ENCODE results near the gene PPM1H. TPM values are rescaled to one million over a fixed set of nuclear protein-coding genes. Genes with fewer than 3 reads are reported as not detected.
"Not testable (repeated sequence)": the region's sequence is repeated elsewhere in the genome, so short reads cannot be mapped to it uniquely, and the experiment has no call there.

Gene PPM1H
- total RNA-seq, 4 donors from 2014 or later: 0.83 to 3.0 (median 2.3) TPM

DNA sequence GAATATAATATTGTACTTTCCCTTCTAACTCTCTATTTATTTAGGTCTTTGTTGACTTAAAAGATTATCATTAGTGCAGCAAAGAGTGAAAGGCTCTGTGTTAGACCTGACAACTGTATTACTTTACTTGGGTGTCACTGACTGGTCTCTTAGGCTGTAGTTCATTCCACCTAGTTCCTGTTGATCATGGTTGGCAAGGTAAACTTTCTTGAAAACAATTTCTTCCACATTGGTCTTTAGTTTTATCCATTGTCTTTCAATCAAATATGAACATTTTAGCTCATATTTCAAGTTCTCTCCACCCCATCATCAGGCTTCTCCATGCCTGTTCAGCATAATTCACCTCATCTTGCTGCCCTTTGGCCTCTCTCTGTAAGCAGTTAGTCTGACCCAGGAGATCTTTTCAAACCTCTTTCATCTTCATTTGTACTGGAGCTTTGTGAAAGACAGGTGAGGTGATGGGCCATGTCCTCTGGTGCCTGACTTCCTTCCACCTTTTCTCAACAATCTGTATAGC lies 32.1 kb upstream of the PPM1H start:
- no peaks in the 10 kb centered on the region for H3K9me3 ChIP-seq
- no peak overlapping the region for H3K4me3 ChIP-seq
- intact Hi-C loops (cut with DNase I): no loop called here

DNA sequence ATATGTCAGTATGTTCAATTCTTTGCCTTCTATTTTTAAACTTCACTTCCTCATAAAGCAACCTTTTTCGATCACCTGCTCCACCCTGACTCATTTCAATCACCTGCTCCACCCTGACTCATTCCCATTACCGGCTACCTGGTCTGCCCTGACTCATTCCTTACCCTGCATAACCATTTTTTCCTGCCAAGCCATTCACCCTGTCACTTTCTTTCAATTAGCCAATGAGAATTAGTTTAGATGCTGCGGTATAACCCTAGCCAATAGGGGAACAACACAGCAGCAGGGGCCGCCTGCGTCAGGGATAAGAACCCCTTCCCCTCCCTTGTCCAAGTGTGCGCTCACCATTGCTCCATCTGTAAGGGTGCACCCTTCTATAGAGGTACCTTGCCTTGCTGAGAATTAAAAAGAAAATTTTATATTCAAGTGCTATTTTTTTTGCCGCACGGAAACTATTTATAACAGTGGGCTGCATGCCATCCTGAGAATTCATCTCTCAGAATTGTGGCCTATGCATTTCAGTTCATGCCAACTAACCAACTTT lies 31.6 kb upstream of the PPM1H start:
- H3K27ac ChIP-seq (replicated peaks in 1 of 4); H3K36me3 ChIP-seq; DNase-seq (ENCODE audit: extremely low spot score); H3K9me3 ChIP-seq; H3K4me1 ChIP-seq; intact Hi-C loops (cut with DNase I); H3K4me3 ChIP-seq; H3K27me3 ChIP-seq: not testable (repeated sequence)
- 89% methylated on average over 8 of the region's 8 CpGs for WGBS

More for the DNA sequence above, 32.1 kb upstream of the PPM1H start:
- Histone ChIP-seq H3K36me3 (no peaks in the 10 kb centered on the region), H3K27ac (replicated peaks in 1 of 4) (no peak overlapping the region), H3K4me1 (no peaks in the 10 kb centered on the region), H3K27me3 (no peaks in the 10 kb centered on the region)
- no peak for TF ChIP-seq POLR2AphosphoS5 (IDR thresholded peaks at IDR 0.05)
- TF ChIP-seq, protein P1, sequence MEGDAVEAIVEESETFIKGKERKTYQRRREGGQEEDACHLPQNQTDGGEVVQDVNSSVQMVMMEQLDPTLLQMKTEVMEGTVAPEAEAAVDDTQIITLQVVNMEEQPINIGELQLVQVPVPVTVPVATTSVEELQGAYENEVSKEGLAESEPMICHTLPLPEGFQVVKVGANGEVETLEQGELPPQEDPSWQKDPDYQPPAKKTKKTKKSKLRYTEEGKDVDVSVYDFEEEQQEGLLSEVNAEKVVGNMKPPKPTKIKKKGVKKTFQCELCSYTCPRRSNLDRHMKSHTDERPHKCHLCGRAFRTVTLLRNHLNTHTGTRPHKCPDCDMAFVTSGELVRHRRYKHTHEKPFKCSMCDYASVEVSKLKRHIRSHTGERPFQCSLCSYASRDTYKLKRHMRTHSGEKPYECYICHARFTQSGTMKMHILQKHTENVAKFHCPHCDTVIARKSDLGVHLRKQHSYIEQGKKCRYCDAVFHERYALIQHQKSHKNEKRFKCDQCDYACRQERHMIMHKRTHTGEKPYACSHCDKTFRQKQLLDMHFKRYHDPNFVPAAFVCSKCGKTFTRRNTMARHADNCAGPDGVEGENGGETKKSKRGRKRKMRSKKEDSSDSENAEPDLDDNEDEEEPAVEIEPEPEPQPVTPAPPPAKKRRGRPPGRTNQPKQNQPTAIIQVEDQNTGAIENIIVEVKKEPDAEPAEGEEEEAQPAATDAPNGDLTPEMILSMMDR (IDR thresholded peaks at IDR 0.05): no peak
- no peak for TF ChIP-seq EP300 (IDR thresholded peaks at IDR 0.05)
- no peak for TF ChIP-seq POLR2A (IDR thresholded peaks at IDR 0.05; ENCODE audit: low read depth)
- DNase-seq (ENCODE audit: extremely low spot score): no peak

DNA sequence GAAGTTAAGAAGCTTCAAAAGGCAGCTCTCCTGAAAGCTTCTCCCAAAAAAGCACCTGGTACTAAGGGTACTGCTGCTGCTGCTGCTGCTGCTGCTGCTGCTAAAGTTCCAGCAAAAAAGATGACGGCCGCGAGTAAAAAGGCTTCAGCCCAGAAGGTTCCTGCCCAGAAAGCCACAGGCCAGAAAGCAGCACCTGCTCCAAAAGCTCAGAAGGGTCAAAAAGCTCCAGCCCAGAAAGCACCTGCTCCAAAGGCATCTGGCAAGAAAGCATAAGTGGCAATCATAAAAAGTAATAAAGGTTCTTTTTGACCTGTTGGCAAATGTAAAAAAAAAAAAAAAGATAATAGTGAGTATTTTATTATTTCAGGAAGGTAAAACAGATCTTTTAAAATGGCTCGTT lies 30.8 kb upstream of the PPM1H start:
- H3K4me1 ChIP-seq; H3K36me3 ChIP-seq; H3K9me3 ChIP-seq; H3K27ac ChIP-seq (replicated peaks in 1 of 4); intact Hi-C loops (cut with DNase I); DNase-seq (ENCODE audit: extremely low spot score); H3K27me3 ChIP-seq; H3K4me3 ChIP-seq: not testable (repeated sequence)
- 75% methylated on average over 4 of the region's 4 CpGs for WGBS

DNA sequence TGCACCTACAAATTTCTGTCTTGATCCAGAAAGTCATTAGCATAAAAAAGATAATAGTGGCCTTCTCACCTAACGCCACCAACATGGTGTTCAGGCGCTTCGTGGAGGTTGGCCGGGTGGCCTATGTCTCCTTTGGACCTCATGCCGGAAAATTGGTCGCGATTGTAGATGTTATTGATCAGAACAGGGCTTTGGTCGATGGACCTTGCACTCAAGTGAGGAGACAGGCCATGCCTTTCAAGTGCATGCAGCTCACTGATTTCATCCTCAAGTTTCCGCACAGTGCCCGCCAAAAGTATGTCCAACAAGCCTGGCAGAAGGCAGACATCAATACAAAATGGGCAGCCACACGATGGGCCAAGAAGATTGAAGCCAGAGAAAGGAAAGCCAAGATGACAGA lies 30.3 kb upstream of the PPM1H start:
- H3K27me3 ChIP-seq; H3K4me1 ChIP-seq; intact Hi-C loops (cut with DNase I); H3K27ac ChIP-seq (replicated peaks in 1 of 4); DNase-seq (ENCODE audit: extremely low spot score); H3K4me3 ChIP-seq; H3K36me3 ChIP-seq; H3K9me3 ChIP-seq: not testable (repeated sequence)
- 86% methylated on average over 11 of the region's 11 CpGs for WGBS

DNA sequence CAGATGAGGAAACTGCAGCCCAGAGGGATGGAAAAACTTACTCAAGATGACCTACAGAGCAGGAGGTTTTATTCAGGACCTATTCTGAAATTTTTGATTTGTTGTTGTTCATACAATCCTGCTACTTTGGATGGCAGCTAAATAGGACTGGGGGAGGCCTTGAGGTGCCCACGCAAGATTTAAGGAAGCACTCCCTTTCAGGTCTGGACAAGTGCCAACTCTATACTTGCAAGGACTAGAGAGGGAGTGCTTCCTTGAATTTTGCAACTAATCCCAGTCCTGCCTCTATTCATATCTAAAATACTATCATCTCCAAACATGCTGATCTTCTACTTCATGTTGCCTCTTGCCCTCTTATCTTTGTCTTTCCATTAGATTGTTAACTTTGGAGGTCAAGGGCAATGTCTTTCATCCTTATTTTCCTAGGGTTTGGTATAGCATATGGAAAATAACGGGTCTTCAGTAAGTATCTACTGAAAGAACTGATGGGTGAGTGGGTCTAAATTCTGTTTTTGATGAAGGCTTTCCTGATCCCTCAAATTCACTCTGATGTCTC lies 28.6 kb upstream of the PPM1H start:
- no peak for DNase-seq (ENCODE audit: extremely low spot score)
- H3K27me3 ChIP-seq: no peaks in the 10 kb centered on the region
- WGBS: 81% methylated on average over 2 of the region's 2 CpGs
- H3K9me3 ChIP-seq: no peaks in the 10 kb centered on the region
- no peak overlapping the region for H3K4me3 ChIP-seq
- H3K27ac ChIP-seq (replicated peaks in 1 of 4): no peak overlapping the region
- intact Hi-C loops (cut with DNase I): no loop called here
- no peaks in the 10 kb centered on the region for H3K4me1 ChIP-seq
- TF ChIP-seq EP300 (IDR thresholded peaks at IDR 0.05) (no peak), POLR2A (IDR thresholded peaks at IDR 0.05; ENCODE audit: low read depth) (no peak), POLR2AphosphoS5 (IDR thresholded peaks at IDR 0.05) (no peak)
- TF ChIP-seq, protein P1 (IDR thresholded peaks at IDR 0.05): no peak
- H3K36me3 ChIP-seq: no peaks in the 10 kb centered on the region

DNA sequence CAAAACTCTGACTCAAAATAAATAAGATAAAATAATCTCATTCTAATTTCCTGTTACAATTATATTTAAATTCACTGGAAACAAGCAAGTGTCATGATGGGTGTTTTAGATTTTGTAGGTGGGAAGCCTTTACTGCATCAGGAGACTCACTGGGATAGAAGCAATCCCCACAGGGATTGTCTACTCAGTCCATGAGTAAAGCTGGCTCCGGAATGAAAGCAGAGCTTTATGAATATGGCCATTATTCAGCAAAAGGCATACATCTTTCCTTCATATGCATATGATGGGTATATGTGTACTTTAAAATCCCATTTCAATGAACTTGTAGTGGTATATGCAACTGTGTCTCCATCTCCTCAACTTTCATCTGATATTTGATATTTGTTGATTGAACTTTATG lies 25.4 kb upstream of the PPM1H start:
- no peaks in the 10 kb centered on the region for H3K36me3 ChIP-seq
- no peak overlapping the region for H3K27ac ChIP-seq (replicated peaks in 1 of 4)
- H3K27me3 ChIP-seq: no peaks in the 10 kb centered on the region
- no peak overlapping the region for H3K4me3 ChIP-seq
- no peaks in the 10 kb centered on the region for H3K4me1 ChIP-seq
- WGBS: 63% methylated on average over 1 of the region's 1 CpG
- TF ChIP-seq, protein P1 (IDR thresholded peaks at IDR 0.05): no peak
- TF ChIP-seq POLR2A (IDR thresholded peaks at IDR 0.05; ENCODE audit: low read depth): no peak
- TF ChIP-seq POLR2AphosphoS5 (IDR thresholded peaks at IDR 0.05): no peak
- no peak for TF ChIP-seq EP300 (IDR thresholded peaks at IDR 0.05)
- intact Hi-C loops (cut with DNase I): no loop called here
- no peaks in the 10 kb centered on the region for H3K9me3 ChIP-seq
- no peak for DNase-seq (ENCODE audit: extremely low spot score)
